22Rv1 (cell line): ENCODE results near the gene ABHD16A.

Source experiments
- H3K27ac ChIP-seq: fragments of 450-650 bp; 2 replicates; pipeline ENCODE4 v1.5.1; 2017
- CTCF ChIP-seq: fragments of 450-650 bp; IDR thresholded peaks from 2 replicates; pipeline ENCODE4 v1.5.1; 2017; ENCODE audit warnings: mild to moderate bottlenecking
- ZFX ChIP-seq: fragments of 450-650 bp; IDR thresholded peaks from 2 replicates; pipeline ENCODE4 v1.6.1; 2017; ENCODE audit warnings: antibody characterized with exemption, borderline replicate concordance

Gene ABHD16A

DNA sequence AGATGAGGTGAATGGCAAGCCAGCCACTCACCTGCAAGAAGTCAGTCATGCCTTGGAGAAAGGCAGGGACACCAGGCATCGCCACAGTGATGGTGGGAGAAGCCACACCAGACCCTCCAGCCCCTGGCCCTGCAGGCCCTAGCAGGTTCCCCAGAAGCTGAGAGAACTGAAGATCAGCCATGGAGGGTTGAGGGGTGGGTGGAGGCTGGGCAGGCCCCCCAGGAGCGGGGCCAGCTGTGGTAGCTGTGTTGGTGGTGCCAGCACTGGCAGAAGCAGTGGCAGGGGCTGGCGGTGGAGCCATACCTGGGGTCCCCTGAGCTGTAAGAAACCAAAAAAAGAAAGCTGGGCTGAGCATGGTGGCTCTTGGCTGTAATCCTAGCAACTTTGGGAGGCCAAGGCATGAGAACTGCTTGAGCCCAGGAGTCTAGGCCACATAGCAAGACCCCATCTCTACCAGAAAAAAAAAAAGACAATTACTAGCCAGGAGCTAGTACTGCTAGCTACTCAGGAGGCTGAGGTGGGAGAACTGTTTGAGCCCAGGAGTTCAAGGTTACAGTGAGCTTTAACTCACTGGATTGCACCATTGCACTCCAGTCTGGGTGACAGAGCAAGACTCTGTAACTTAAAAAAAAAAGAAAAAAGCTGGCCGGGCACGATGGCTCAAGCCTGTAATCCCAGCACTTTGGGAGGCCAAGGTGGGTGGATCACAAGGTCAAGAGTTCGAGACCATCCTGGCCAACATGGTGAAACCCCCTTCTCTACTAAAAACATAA lies 60.1 kb downstream of the ABHD16A start:
- H3K27ac ChIP-seq = no peak overlapping the region
- TF ChIP-seq CTCF (no peak), ZFX (no peak)

GRCh38 chr6:31641370-31641769 lies 61.8 kb downstream of the ABHD16A start:
- no peak for TF ChIP-seq CTCF
- no peak for TF ChIP-seq ZFX

DNA sequence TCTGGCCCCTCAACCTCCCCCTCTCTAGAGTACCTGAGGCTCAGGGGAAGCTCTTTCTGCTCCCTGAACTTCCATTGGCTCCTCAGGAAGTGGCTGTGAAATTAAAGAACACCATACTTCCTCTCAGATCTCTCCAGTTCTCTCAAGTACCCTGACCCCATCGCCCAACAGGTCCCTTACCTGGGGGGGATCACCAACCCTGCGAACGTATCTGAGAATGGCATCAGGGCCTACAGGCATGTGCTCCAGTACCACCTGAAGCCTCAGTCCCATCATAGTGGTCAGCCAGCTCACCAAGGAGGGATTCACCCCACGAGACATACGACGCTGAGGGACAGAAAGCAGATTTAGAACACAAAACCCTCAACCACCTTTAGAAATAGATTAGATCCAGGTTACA lies 62.5 kb downstream of the ABHD16A start:
- TF ChIP-seq ZFX (no peak), CTCF (no peak)

More at GRCh38 chr6:31641370-31641769, 61.8 kb downstream of the ABHD16A start:
- H3K27ac ChIP-seq = no peak overlapping the region

DNA sequence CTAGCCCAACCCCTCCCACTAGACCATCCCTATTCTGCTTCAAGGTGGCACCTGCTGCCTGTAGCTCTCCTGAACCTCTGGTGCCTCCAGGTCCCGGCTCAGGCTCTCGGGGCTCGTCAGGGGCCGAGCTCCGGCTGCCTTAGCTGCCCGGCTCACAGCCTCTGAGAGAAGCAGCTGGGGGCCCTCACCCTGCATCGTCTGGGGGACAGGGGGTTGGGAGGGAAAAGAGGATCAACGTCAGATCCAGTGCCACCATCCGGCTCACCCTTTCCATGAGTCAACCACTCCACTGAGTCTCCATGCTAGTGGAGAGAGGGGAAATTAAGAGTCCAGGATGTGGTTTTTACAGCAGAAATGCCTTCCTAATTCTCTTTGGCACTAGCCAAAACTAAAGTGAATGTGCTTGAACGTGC lies 63.7 kb downstream of the ABHD16A start:
- no peak for TF ChIP-seq CTCF
- TF ChIP-seq ZFX = no peak
- H3K27ac ChIP-seq = peak overlapping the region; percentile 38

More for the DNA sequence above, 62.5 kb downstream of the ABHD16A start:
- H3K27ac ChIP-seq = no peak overlapping the region

GRCh38 chr6:31639043-31639442 lies 64.1 kb downstream of the ABHD16A start:
- TF ChIP-seq CTCF = no peak
- no peak for TF ChIP-seq ZFX
- peak overlapping the region; percentile 38 for H3K27ac ChIP-seq
